C4-2B (cell line): Measurements from ENCODE around the gene FBXO42.

Experiments
- H3K27ac ChIP-seq: fragments of 450-650 bp; 2 replicates; pipeline ENCODE4 v1.5.1; 2017
- ZFX ChIP-seq: fragments of 450-650 bp; IDR thresholded peaks from 2 replicates; pipeline ENCODE4 v1.6.1; 2017
- TF ChIP-seq, protein P1 (sequence below): fragments of 450-650 bp; conservative IDR thresholded peaks from 2 replicates; pipeline ENCODE4 v1.5.1; 2017; ENCODE audit warnings: mild to moderate bottlenecking

Gene FBXO42

DNA sequence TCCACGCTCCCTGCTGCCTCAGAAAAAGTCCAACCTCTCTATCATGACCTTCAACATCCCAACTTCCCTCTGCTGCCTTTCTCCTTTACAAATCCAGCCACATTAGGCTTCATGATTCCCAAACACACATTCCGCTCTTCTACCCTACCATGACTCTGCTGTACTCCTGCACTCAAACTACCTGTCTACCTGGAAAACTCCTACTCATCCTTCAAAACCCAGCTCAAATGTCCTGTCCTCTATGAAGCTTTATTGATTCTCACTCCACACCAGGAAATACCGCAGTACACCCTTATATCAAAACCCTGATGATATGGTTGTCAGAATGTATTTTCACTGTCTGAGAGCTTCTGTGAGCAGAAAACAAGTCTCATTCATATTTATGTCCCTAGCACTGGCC is 148.7 kb downstream of the FBXO42 start:
- TF ChIP-seq, protein P1, sequence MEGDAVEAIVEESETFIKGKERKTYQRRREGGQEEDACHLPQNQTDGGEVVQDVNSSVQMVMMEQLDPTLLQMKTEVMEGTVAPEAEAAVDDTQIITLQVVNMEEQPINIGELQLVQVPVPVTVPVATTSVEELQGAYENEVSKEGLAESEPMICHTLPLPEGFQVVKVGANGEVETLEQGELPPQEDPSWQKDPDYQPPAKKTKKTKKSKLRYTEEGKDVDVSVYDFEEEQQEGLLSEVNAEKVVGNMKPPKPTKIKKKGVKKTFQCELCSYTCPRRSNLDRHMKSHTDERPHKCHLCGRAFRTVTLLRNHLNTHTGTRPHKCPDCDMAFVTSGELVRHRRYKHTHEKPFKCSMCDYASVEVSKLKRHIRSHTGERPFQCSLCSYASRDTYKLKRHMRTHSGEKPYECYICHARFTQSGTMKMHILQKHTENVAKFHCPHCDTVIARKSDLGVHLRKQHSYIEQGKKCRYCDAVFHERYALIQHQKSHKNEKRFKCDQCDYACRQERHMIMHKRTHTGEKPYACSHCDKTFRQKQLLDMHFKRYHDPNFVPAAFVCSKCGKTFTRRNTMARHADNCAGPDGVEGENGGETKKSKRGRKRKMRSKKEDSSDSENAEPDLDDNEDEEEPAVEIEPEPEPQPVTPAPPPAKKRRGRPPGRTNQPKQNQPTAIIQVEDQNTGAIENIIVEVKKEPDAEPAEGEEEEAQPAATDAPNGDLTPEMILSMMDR: no peak
- no peak for TF ChIP-seq ZFX

DNA sequence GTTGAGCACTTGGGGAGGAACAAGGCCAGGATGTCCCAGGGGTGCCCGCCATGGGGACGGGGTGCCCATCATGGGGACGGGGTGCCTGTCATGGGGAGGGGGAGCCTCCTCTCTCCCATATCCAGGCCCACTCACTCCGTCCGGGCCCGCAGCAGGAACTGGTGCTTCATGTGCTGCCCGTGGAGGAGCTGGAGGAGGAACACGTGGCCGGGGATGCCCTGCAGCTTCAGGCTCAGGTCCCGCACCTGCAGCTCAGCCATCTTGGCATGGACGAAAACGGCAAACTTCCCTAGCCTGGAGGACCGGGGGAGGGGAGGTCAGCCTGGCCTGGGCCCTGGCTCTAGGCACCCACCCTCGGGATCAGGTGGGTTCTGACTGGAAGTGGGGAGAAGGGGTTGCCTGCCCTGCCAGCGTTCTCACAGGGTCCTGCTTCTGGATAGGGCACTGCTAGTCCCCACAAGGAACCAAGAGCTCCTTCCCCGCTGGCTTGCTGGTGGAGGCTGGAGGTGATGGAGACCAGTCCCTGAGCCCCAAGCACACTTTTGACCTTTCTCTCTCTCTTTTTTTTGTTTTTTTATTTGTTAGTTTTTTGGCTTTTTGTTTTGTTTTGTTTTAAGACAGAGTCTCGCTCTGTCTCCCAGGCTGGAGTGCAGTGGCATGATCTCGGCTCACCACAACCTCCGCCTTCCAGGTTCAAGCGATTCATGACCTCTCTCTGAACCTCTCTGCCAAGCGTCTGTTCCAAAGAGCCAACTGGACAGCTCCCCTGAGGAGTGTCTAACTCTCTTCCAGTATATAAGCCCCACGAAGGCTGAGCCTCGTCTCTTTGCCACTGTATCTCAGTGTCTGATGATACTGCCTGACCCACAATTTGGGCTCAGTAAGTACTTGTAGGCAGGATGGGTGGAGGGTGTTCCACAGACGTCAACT is 149.7 kb downstream of the FBXO42 start:
- no peak for TF ChIP-seq ZFX
- TF ChIP-seq, protein P1: no peak
- H3K27ac ChIP-seq: no peak overlapping the region

More for the DNA sequence above, 148.7 kb downstream of the FBXO42 start:
- no peak overlapping the region for H3K27ac ChIP-seq

DNA sequence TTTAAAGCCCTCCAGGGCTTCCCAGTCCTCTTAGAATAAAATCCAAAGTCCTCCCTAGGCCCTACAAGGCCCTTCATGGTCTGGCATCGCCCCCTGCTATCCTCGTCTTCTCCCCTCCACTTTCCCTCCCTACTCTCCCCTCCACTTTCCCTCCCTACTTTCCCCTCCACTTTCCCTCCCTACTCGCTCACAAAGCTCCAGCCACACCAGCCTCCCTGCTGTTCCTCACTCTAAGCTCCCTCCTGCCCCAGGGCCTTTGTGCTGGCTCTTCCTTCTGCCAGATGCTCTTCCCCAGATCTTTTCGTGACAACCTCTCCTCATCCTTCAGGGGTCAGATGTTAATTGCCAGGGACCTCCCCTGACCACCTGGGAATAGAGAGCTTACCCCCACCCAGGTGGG is 152.6 kb downstream of the FBXO42 start:
- no peak overlapping the region for H3K27ac ChIP-seq
- TF ChIP-seq, protein P1: no peak
- TF ChIP-seq ZFX: no peak

DNA sequence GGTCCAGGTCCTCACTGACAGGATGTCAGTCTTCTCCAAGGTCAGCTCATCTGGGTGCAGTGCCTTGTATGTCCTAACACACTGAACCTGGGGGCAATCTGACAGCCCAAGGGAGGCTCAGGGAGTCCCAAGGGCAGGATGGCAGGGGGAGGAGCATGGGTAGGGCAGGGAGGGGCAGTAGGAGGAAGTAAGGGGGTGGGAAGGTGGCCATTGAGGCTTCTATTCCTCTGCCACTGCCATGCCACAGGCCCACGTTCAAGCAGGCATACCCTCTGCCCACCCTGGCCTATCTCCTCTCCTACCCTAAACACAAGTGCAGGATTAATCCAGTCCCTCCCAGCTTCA is 153.2 kb downstream of the FBXO42 start:
- no peak for TF ChIP-seq ZFX
- TF ChIP-seq, protein P1: no peak
- no peak overlapping the region for H3K27ac ChIP-seq

DNA sequence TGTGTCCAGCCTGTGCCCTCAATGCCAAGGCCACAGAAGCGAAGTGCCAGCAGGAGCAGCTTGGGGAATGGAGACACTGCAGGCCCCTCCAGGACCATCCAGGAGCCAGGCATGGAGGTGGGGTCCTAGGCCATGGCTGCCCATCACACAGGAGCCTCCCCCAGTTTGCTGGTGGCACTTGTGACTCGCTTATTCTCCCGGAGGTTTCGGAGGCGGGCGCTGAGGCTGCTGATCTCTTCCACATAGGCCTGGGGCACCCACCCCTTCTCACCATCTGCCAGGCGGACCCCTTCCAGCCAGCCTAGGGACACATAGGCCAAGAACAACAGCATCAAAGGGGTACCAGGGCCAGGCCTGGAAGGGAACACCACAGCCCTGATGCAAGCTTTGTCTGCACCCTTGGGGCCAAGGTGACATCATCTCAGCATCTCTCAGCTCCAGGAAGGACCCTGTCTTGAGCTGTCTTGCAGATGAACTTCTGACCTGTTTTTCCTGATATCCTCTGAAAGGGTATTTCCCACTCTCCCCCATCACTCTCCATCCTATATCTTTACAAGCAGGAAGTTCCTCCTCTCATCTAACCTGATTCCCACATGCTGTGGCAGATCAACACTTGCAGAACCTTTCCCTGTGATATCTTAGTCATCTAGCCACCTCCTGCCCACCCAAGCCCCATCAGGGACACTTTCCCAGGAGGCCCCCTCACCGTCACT is 153.7 kb downstream of the FBXO42 start:
- TF ChIP-seq ZFX: no peak
- TF ChIP-seq, protein P1: no peak
- H3K27ac ChIP-seq: no peak overlapping the region

DNA sequence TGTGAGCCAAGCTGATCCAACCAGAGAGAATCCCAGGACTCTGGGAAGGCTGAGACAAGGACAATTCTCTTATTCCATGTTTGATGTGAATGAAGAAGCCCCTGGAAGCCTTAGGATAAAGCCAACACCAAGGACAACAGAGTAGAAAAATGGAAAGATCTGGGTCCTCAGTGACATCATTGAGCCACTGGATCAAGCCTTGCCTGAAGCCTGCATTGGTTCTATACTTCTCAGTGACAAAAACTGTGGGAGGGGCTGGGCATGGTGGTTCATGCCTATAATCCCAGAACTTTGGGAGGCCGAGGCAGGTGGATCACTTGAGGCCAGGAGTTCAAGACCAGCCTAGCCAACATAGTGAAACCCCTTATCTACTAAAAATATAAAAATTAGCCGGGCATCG is 155.4 kb downstream of the FBXO42 start:
- TF ChIP-seq, protein P1: no peak
- TF ChIP-seq ZFX: no peak
- no peak overlapping the region for H3K27ac ChIP-seq
